HG03280 (cell line): ENCODE results near the gene ZNF780B.
A peak's percentile ranks its signal among the peaks of the same experiment; 100 is the strongest.

Source experiments
- ATAC-seq: cut with Tn5 transposase; IDR thresholded peaks from one replicate; pipeline ENCODE4 v1.9.1; 2021; ENCODE audit warnings: mild to moderate bottlenecking, moderate library complexity; ENCODE audit not compliant: unreplicated experiment

The ZNF780B gene

DNA sequence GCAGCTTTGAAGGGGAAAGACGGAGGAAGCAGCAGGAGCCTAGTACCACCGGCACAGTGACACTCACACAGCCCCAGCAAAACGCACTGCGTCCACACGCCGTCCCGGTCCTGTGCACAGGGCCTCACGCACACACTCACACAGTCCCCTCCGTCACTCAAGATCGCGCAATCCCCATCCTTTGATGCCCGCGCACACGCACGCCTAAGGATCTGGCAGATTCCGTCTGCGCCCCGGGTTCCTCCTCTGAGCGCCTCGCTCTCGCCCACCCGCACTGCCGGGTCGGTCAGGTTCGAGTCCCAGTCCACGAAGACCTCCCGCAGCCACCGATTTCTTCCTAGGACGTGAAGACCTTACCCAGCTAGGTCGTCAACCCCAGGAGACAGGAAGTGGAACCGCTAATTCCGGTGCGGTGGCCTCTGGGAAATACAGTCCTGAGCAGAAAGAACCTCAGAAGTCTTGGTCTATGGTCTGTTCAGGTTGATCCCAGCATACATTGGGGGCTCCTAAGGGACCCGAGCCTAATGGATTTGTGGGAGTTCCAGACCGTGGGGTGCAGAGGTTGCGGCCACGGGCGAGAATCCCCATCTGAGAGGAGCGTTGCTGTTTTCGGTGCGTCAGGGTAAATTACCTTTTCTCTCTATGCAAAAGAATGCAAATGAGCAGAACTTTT lies at the start of gene ZNF780B:
Gene ZNF780B, minus strand, starts transcription at position 400 of the 673 bp plus-strand sequence. CDS start 5,899 bp downstream, outside the sequence.
- ATAC-seq: peak; percentile 76

DNA sequence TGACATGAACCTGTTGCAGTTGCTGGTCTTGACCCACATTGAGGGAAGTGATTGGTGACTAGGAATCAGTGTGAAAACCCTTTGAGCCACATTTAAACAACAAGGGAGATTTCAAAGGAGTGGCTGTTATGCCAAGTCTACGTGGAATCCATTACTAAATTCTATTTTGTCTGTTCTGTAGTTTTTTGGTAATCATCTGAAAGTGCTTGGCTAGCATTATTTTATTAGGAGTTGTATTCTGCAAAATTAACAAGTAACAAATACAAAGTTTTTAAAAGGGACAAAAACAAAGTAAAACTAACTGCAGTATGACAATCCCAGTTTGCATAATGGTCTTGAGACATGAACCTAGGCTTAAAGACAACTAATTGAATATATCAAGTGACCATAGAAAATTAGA lies 48.7 kb upstream of the ZNF780B start:
- ATAC-seq: no peak

DNA sequence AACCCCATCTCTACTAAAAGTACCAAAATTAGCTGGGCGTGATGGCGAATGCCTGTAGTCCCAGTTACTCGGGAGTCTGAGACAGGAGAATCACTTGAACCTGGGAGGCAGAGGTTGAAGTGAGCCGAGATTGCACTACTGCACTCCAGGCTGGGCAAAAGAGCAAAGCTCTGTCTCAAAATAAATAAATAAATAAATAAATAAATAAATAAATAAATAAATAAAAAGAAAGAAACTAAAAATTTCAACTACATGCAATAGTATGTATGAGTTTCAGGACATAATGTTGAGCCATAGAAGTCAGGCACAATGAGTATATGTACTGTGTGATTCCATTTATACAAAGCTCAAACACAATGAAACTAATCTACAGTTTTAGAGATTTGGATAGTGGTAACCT lies 47.6 kb upstream of the ZNF780B start:
- no peak for ATAC-seq

DNA sequence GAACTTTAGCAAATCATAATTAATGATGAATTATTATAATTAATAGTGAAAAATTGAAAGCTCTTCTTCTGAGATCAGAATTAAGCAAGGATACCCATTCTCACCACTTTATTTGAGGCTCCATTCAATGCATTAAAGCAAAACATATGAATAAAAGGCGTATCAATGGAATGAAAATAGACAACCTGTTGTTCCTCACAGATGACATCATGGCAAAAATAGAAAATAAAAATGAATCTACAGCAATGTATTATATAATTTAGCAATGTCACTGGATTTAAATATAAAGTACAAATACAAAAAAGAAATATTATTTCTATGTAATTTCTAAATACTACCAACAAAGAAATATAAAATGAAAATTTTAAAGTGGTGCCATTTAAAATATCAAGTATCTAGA lies 45.8 kb upstream of the ZNF780B start:
- no peak for ATAC-seq

DNA sequence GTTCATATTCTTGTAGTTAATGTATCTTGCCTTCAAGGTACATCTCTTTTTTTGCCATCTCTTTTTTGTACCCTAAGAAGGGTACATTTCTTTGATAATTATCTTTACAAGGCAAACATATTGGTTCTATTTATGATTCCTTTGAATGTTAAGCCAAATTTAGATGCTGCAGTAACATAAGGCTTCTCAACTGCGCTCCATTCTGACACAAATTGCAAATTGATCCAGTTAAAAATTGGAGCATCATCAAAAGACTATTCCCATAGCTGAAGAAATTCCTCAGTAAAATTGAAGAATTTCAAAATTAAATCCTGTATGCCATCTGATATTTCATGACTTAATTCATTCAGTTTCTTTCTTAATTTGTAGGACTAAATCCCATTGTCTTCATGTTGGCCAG lies 37.4 kb upstream of the ZNF780B start:
- ATAC-seq: no peak

DNA sequence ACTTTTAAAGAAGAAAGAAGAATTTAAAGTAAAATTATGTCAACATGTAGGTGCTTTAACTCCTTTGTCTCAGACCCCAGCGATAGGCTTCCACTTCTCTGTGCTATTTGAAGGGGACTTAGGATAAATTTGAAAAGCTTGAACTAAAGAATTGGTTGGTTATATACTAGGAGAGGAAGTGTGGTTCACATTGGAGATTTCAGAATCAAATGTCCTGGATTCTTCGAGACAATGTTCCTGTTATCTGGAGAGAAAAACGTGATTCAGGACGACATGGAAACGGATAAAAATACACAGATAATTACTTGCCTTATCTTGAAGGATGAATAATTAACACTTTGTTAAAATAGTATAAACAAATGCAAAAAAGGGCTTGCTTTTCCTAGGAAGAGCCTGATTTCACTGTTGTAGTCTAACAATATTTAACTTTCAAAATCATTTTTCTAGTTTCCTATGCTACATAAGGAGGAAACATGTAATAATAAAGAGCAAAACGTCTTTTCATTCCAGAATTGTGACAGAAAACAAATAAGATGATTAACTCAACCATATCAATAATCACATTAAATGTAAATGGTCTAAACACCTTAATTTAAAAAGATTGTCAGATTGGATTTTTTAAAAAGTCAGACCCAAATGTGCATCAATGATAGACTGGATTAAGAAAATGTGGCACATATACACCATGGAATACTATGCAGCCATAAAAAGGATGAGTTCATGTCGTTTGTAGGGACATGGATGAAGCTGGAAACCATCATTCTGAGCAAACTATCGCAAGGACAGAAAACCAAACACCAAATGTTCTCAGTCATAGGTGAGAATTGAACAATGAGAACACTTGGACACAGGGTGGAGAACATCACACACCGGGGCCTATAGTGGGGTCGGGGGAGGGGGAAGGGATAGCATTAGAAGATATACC lies 35.4 kb upstream of the ZNF780B start:
- no peak for ATAC-seq

DNA sequence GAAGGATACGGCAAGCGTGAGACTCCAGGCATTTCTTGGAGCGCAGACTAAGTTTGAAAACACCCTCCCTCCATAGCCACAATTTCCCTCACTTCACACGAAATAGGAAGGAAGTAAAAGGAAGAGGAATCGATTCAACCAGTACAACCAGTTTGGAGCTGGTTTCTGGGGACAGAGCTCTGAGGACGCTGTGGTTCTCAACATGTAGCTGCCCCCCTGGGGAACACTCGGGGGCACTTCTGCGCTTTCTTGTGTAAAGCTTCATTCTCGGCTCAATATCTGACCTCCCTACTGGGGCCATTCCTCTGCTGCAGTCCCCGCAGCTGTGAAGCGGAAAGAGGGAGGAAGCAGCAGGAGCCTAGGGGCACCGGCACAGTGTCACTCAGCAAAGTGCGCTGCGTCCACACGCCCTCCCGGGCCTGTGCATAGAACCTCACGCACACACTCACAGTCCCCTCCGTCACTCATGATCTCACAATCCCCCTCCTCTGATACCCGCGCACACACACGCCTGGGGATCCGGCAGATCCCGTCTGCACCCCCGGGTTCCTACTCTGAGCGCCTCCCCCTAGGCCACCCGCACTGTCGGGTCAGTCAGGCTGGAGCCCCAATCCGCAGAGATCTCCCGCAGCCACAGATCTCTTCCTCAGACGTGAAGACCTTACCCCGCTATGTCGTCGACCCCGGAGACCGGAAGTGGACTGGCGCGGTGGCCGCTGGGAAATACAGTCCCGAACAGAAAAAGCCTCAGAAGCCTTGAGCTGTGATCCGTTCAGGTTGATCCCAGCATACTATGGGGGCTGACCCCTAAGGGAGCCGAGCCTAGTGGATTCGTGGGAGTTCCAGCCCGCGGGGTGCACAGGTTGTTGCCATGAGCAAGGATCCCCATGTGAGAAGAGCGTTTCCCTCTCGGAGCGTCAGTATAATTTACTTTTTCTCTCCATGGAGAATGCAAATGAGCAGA lies 34.5 kb upstream of the ZNF780B start, which contains the start of gene ZNF780A:
Gene ZNF780A, minus strand, starts transcription at position 703 of the 964 bp plus-strand sequence. CDS start 6,190 bp downstream, outside the sequence.
- peak; percentile 79 for ATAC-seq

DNA sequence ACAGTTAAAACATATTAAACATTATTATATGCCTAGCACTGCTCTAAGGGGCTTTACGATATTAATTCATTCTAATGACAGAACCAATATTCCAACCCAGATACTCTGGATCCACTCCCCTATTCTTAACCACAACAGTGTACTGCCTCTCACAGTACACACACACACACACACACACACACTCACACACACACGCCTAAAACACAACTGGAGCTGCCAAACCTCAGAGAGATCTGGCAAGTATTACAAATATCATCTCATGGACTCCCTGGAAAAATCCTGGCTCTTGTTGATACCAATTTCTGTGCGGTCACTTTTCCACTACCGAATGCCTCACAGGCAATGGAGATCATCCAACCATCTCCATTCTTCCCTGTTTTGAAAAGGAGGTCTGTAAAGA lies 33.4 kb upstream of the ZNF780B start:
- no peak for ATAC-seq

DNA sequence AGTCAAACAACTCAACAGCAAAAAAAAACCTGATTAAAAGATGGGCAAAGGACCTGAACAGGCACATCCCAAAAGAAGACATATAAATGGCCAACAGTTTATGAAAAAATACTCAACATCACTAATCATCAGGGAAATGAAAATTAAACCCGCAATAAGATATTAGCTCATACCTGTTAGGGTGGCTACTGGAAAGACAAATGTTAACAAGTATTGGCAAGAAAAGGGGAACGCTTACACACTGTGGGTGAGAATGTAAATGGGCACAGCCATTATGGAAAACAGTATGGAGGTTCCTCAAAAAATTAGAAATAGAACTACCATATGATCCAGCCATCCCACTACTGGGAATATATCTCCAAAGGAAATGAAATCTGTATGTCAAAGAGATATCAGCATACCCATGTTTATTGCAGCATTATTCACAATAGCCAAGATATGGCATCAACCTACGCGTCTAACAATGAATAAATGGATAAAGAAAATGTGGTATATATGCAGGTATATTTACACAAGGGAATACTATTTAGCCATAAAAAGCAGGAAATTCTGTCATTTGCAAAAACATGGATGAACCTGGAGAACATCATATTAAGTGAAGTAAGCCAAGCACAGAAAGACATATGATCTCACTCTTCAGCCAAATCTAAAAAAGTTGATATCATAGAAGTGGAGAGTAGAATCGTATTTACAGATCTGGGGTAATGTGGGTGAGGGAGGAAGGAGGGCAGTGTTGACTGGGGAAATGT lies 32.4 kb upstream of the ZNF780B start:
- no peak for ATAC-seq

DNA sequence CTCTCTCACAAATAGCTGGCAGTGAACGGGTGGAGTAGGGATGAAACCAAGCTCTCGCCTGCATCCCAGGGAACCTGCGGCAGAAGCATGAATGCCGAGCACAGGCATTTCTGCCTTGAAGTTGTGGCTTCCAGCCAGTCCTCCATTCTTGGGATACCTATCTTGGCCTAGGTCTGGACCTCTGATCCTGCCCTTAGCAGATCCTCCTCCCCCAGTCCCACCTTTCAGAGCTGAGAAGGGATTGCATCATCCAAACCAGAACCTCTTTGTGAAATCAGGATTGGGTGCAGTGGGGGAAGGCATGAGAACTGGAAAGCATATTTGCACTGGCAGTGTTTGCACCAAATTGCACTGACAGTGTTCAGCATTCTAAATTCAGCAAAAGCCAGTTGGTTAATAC lies 28.9 kb upstream of the ZNF780B start:
- ATAC-seq: no peak

DNA sequence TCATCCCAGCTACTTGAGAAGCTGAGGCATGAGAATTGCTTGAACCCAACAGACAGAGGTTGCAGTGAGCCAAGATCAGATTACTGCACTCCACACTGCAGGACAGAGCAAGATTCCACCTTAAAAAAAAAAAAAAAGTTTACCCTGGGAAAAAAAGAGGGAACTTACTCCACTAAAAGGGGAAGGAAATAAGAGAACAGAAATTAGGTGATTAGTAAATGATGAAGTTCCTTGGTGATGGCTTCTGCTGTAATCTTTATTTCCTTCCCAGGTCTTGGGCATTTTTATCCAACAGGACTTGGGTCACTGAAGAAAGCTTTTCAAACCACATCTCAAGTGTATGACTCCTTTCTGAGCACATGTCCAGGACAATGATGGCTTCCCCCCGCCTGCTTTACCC lies 25.4 kb upstream of the ZNF780B start:
- no peak for ATAC-seq

DNA sequence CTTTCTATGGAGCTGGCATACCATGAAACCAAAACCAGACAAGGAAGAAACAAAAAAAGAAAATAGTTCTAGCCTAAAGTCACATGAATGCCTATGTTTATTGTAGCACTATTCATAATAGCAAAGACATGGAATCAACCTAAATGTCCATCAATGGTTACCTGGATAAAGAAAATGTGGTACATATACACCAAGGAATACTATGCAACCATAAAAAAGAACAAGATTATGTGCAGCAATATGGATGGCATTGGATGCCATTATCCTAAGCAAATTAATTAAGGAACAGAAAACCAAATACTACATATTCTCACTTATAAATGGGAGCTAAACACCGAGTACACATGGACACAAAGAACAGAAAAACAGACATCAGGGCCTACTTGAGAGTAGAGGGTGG lies 24.3 kb upstream of the ZNF780B start:
- no peak for ATAC-seq

DNA sequence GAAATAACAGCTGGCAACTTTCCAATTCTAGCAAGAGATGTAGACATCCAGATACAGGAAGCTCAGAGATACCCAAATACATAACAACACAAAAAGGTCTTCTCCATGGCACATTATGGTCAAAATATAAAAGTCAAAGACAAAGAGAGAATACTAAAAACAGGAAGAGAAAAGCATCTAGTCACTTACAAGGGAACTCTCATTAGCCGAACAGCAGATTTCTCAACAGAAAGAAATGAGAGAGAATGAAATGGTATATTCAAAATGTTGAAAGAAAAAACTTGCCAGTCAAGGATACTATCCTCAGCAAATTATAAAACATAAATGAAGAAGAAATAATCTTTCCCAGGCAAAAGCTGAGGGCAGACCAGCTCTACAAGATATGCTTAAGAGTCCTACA lies 22.3 kb upstream of the ZNF780B start:
- ATAC-seq: no peak

DNA sequence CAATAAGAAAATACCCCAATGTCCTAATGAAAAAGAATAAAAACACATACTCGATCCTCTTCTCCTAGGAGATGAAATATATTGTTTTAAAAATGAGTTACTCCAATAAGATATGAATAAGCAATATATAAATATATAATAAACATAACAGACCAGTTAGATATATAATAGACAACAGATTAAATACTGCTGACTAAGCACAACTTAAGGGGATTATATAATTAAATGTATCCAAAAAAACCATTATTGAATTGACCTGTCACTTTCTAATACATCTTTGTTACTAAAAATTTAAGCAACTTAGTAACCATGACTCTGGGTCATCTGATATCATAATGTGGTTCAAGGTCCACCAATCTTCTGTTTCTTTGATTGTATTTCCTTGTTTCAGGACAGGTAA lies 14.0 kb upstream of the ZNF780B start:
- ATAC-seq: no peak

DNA sequence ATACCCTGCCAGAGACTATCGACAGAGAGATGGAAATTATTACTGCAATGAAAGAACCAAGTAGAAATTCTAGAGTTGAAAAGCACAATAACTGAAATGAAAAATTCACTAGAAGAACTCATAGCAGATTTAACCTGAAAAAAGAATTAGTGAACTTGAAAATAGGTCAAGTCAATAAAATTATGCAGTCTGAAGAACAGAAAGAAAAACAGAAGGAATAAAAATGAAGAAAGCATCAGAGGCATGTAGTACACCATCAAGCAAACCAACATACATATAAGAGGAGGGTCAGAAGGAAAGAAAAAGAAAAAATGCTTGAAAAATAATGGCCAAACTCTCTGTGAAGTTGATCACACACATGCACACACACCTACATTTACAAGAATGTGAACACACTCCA lies 3.6 kb upstream of the ZNF780B start:
- ATAC-seq: no peak

DNA sequence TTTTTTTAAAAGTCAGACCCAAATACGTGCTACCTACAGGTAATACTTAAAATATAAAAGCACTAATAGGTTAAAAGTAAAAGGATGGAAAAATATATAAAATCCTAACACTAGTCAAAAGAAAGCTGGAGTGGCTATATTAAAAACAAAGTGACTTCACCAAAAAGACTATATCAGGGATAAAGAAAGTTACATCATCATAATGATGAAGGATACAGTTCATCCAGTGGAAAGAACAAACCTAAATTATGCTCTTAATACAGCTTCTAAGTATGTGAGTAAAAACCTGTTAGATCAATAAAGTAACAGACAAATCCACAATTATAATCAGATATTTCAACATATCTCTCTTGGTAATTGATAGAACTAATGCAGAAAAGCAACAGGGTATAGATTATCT lies 1.1 kb upstream of the ZNF780B start:
- ATAC-seq: no peak

DNA sequence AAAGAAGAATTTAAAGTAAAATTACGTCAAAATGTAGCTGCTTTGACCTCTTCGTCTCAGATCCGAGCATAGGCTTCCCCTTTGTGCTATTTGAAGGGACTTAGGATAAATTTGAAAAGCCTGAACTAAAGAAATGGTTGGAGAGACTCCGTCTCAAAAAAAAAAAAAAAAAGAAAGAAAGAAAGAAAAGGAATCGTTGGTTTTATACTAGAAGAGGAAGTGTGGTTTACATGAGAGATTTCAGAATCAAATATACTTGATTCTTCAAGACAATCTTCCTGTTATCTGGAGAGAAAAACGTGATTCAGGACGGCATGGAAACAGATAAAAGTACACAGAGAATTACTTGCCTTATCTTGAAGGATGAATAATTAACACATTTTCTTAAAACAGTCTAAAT lies 474 bp upstream of the ZNF780B start:
- no peak for ATAC-seq

DNA sequence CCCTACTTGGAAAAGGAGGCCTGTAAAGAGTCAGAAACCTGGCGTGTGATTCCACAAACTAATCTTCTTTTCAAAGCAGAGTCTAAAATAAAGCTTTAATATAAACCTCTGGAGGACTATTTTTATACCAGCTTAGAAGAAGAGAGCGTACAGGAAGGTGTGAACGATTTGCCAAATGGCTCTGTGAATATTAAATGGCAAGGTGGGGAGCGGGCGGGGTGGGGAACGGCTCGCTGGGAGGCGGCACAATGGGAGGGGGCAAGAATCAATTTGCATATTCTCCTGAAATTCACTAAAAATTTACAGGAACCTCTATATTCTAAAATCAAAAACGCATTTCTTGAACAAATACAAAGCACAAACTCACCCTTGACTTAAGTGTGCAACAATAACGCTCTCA lies 982 bp downstream of the ZNF780B start:
- ATAC-seq: no peak

DNA sequence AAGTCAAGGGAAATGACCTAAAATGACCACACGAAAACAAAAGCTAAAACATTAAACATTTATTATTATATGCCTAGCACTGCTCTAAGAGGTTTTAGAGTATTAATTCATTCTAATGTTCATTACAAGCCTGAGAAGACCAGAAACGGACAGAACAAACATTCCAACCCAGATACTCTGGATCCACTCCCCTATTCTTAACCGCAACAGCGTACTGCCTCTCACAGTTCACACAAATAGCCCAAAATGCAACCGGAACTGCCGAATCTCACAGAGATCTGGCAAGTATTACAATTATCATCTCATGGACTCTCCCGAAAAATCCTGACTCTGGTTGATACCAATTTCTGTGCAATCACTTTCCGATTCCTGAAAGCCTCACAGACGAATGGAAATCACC lies 1.4 kb downstream of the ZNF780B start:
- ATAC-seq: no peak

DNA sequence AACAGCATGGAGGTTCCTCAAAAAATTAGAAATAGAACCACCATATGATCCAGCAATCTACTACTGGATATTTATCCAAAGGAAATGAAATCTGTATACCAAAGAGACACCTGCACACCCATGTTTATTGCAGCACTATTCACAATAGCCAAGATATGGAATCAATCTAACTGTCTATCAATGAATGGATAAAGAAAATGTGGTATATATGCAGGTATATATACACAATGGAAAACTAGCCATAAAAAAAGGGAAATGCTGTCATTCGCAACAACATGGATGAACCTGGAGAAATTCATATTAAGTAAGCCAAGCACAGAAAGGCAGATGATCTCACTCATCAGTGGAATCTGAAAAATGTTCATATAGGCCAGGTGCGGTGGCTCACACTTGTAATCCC lies 2.5 kb downstream of the ZNF780B start:
- ATAC-seq: no peak
